ENCODE results near the gene NAGS. TPM values are rescaled to one million over a fixed set of nuclear protein-coding genes. Genes with fewer than 3 reads are reported as not detected.
"Not testable (repeated sequence)": the region's sequence is repeated elsewhere in the genome, so short reads cannot be mapped to it uniquely, and the experiment has no call there.

Gene NAGS
- polyA plus RNA-seq, 1 donor, result 37.5 TPM

- no peaks in the 10 kb centered on the region for H3K9me3 ChIP-seq (ENCODE audit: control insufficient read depth, low read depth, low read length)
- peak; percentile 31 to 72 for DNase-seq
- H3K36me3 ChIP-seq (ENCODE audit: control insufficient read depth, insufficient read depth, low read length), result no peaks in the 10 kb centered on the region
- H3K27me3 ChIP-seq (ENCODE audit: control insufficient read depth, insufficient read depth, low read length), result peaks cover 79% of the 10 kb centered on the region
- H3K4me3 ChIP-seq (ENCODE audit: low read length), result peak overlapping the region; percentile 45
- WGBS (ENCODE audit: insufficient coverage, low lambda C conversion rate), result no CpG with 5 or more reads among the region's 78 CpGs
- H3K4me1 ChIP-seq (ENCODE audit: control insufficient read depth, insufficient read depth, low read length), result peaks cover 9% of the 10 kb centered on the region
- peak overlapping the region; percentile 2 for H3K27ac ChIP-seq (ENCODE audit: low read length)
These were observed 20.7 kb upstream of the NAGS start for GRCh38 chr17:43983515-43984411.

GRCh38 chr17:43984521-43984920 is 19.9 kb upstream of the NAGS start:
- Histone ChIP-seq H3K27ac (ENCODE audit: low read length) (peak overlapping the region; percentile 2), H3K4me1 (ENCODE audit: control insufficient read depth, insufficient read depth, low read length) (peaks cover 9% of the 10 kb centered on the region), H3K27me3 (ENCODE audit: control insufficient read depth, insufficient read depth, low read length) (peaks cover 72% of the 10 kb centered on the region), H3K4me3 (ENCODE audit: low read length) (peak overlapping the region; percentile 45), H3K36me3 (ENCODE audit: control insufficient read depth, insufficient read depth, low read length) (no peaks in the 10 kb centered on the region), H3K9me3 (ENCODE audit: control insufficient read depth, low read depth, low read length) (no peaks in the 10 kb centered on the region)
- WGBS (ENCODE audit: insufficient coverage, low lambda C conversion rate), result no CpG with 5 or more reads among the region's 8 CpGs
- DNase-seq, result no peak

DNA sequence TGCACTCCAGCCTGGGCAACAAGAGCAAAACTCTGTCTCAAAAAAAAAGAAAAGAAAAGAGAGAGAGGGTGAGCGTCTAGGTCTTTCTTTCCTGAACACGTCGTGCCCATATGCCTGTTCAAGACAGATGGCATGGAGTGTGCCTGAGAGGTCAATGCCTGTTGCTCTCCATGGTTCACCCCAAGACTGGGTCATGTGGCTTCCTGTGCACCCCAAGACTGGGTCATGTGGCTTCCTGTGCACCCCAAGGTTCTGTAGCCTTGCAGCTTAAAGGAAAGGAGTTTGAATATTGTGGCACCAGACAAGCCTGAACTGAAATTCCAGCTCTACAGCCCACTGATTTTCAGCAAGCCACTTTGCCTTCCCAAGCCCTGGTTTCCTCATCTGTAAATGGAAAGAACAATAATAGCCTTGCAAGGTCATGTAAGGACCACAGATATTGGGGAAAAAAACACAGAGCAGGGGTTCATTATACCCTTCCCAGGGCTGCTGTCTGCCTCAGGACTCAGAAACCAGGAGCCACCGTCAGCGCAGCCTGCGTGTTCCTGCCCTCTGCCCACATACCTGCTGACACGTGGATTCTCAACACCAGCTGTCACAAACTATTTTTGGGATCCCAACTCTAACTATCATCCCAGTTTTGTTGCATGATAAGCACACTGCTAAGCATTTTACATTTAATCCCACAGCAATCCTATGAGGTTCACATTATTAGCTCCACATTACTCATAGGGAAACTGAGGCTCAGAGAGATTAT is 18.0 kb upstream of the NAGS start:
- peaks cover 62% of the 10 kb centered on the region for H3K27me3 ChIP-seq (ENCODE audit: control insufficient read depth, insufficient read depth, low read length)
- no peak overlapping the region for H3K4me3 ChIP-seq (ENCODE audit: low read length)
- no peak for DNase-seq
- no peak overlapping the region for H3K27ac ChIP-seq (ENCODE audit: low read length)
- no peaks in the 10 kb centered on the region for H3K36me3 ChIP-seq (ENCODE audit: control insufficient read depth, insufficient read depth, low read length)
- no CpG with 5 or more reads among the region's 7 CpGs for WGBS (ENCODE audit: insufficient coverage, low lambda C conversion rate)
- no peaks in the 10 kb centered on the region for H3K9me3 ChIP-seq (ENCODE audit: control insufficient read depth, low read depth, low read length)
- H3K4me1 ChIP-seq (ENCODE audit: control insufficient read depth, insufficient read depth, low read length), result peaks cover 9% of the 10 kb centered on the region

DNA sequence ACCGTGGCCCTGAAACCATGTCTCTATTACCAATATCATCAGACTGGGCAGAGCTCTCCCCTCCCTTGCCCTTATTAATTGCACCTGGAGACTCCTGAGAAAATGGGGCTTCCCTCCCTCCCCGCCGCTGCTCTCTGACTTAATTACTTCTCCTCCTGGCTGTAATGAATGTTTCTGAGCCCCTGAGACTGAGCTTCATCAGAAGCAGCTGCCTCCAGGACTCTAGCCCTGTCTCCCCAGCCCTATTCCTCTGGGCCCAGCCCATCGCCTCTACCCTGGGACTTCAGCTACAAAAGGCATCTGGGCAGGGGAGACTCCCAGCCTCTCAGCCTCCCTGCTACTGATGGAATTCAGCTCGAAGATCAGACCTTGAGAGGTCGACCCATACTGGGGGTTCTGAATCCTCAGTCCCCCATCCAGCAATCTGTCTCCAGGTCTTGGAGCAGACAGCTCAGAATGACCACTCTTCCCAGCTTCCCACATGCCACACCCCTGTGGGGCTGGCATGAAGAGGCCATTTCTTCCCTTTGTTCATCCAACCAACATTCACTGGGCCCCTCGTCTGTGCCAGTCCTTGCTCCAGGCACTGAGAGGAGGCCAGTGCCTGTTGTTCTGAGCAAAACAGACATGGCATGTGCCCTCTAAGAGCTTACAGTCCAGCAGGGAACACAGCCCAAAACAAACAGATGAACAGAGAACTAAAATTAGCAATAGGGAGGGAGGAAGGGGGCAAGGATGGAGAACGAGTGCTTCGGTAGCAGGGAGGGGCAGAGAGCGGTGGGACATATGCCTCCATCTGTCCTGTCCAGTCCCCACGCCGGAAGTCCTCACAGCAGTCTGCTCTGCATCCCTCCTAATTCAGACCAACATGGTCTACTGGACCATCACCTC is 17.0 kb upstream of the NAGS start:
- H3K4me1 ChIP-seq (ENCODE audit: control insufficient read depth, insufficient read depth, low read length), result peaks cover 9% of the 10 kb centered on the region
- H3K27ac ChIP-seq (ENCODE audit: low read length), result no peak overlapping the region
- no peaks in the 10 kb centered on the region for H3K9me3 ChIP-seq (ENCODE audit: control insufficient read depth, low read depth, low read length)
- WGBS (ENCODE audit: insufficient coverage, low lambda C conversion rate), result 100% methylated on average over 1 of the region's 12 CpGs
- H3K4me3 ChIP-seq (ENCODE audit: low read length), result no peak overlapping the region
- peaks cover 53% of the 10 kb centered on the region for H3K27me3 ChIP-seq (ENCODE audit: control insufficient read depth, insufficient read depth, low read length)
- no peak for DNase-seq
- H3K36me3 ChIP-seq (ENCODE audit: control insufficient read depth, insufficient read depth, low read length), result no peaks in the 10 kb centered on the region

- no peaks in the 10 kb centered on the region for H3K9me3 ChIP-seq (ENCODE audit: control insufficient read depth, low read depth, low read length)
- H3K27me3 ChIP-seq (ENCODE audit: control insufficient read depth, insufficient read depth, low read length), result peaks cover 45% of the 10 kb centered on the region
- DNase-seq, result no peak
- H3K36me3 ChIP-seq (ENCODE audit: control insufficient read depth, insufficient read depth, low read length), result no peaks in the 10 kb centered on the region
- no peak overlapping the region for H3K4me3 ChIP-seq (ENCODE audit: low read length)
- no peak overlapping the region for H3K27ac ChIP-seq (ENCODE audit: low read length)
- peaks cover 6% of the 10 kb centered on the region for H3K4me1 ChIP-seq (ENCODE audit: control insufficient read depth, insufficient read depth, low read length)
- WGBS (ENCODE audit: insufficient coverage, low lambda C conversion rate), result 80% methylated on average over 2 of the region's 9 CpGs
These were observed 16.1 kb upstream of the NAGS start for GRCh38 chr17:43988301-43988700.

DNA sequence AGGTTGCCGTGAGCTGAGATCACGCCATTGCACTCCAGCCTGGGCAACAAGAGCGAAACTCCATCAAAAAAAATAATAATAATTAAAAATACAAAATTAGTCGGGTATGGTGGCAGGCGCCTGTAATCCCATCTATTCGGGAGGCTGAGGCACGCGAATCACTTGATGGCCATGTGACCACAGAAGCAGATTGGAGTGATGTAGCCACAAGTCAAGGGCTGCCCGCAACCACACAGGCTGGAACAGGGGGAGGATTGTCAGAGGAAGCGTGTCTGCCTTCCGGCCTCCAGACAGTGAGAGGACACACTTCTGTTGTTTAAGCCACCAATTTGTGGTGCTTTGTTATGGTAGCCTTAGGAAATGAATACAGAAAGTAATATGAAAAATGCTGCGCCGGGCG is 11.8 kb upstream of the NAGS start:
- no CpG with 5 or more reads among the region's 14 CpGs for WGBS (ENCODE audit: insufficient coverage, low lambda C conversion rate)
- Histone ChIP-seq H3K27ac (ENCODE audit: low read length) (no peak overlapping the region), H3K9me3 (ENCODE audit: control insufficient read depth, low read depth, low read length) (peaks cover 6% of the 10 kb centered on the region), H3K36me3 (ENCODE audit: control insufficient read depth, insufficient read depth, low read length) (no peaks in the 10 kb centered on the region), H3K4me3 (ENCODE audit: low read length) (no peak overlapping the region), H3K4me1 (ENCODE audit: control insufficient read depth, insufficient read depth, low read length) (peaks cover 11% of the 10 kb centered on the region), H3K27me3 (ENCODE audit: control insufficient read depth, insufficient read depth, low read length) (peaks cover 27% of the 10 kb centered on the region)
- DNase-seq, result no peak

DNA sequence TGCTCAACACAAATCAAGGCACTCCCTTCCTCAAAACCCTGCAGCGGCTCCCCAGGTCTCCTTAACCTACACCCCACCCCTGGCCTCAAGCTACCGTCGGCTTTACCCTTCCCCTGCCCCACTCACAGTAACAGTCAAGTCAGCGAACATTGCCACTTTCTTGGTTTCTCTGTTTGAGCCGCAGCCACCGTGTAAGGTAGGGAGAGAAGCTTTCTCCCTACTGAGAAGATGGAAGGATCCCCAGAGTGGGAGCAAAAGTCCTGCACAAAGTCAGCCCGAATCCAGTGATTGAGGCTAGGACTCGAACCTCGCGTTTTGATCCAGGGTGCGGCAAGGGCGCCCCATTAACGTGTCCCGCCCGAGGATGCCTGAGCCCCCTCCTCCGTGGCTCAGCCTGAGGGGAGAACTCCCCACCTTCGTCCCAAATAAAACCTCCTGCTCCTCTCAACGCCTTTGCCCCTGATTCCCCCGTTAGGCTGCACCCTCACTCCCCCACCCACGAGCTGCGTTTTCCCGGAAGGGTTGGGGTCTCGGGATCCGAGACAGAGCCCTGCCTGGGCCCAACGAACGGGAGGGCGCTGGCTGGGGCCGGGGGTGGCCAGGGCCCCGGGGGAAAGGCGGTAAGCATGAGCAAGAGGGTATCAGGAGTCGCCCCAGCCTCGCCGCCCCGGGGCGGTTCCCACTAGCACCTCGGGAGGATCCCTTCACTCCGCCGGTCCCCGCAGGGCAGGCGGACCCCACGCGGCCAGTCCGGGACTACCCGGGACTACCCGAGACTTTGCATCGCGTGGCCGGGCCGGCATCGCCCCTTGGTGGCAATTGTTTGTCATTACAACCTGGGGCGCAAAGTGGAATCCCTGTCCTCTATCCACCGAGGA is 9.9 kb upstream of the NAGS start:
- Histone ChIP-seq H3K36me3 (ENCODE audit: control insufficient read depth, insufficient read depth, low read length) (no peaks in the 10 kb centered on the region), H3K4me1 (ENCODE audit: control insufficient read depth, insufficient read depth, low read length) (peaks cover 11% of the 10 kb centered on the region), H3K27me3 (ENCODE audit: control insufficient read depth, insufficient read depth, low read length) (peaks cover 18% of the 10 kb centered on the region), H3K4me3 (ENCODE audit: low read length) (peak overlapping the region; percentile 16), H3K27ac (ENCODE audit: low read length) (no peak overlapping the region), H3K9me3 (ENCODE audit: control insufficient read depth, low read depth, low read length) (peaks cover 6% of the 10 kb centered on the region)
- no CpG with 5 or more reads among the region's 52 CpGs for WGBS (ENCODE audit: insufficient coverage, low lambda C conversion rate)
- DNase-seq, result peak; percentile 38 to 50

DNA sequence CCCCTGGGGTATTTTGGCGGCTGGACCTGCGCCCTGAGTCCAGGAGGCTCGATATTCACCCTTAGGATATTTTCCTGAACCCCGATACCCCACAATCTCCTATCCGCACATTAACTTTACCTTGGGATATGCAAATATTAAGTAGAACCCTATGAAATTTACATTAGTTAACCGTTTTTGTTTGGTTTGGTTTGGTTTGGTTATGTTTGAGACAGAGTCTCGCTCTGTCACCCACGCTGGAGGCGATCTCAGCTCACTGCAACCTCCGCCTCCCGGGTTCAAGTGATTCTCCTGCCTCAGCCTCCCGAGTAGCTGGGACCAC is 9.3 kb upstream of the NAGS start:
- peaks cover 6% of the 10 kb centered on the region for H3K9me3 ChIP-seq (ENCODE audit: control insufficient read depth, low read depth, low read length)
- H3K27me3 ChIP-seq (ENCODE audit: control insufficient read depth, insufficient read depth, low read length), result peaks cover 18% of the 10 kb centered on the region
- 80% methylated on average over 1 of the region's 12 CpGs for WGBS (ENCODE audit: insufficient coverage, low lambda C conversion rate)
- no peak for DNase-seq
- no peaks in the 10 kb centered on the region for H3K36me3 ChIP-seq (ENCODE audit: control insufficient read depth, insufficient read depth, low read length)
- peaks cover 11% of the 10 kb centered on the region for H3K4me1 ChIP-seq (ENCODE audit: control insufficient read depth, insufficient read depth, low read length)
- no peak overlapping the region for H3K4me3 ChIP-seq (ENCODE audit: low read length)
- H3K27ac ChIP-seq (ENCODE audit: low read length), result no peak overlapping the region

DNA sequence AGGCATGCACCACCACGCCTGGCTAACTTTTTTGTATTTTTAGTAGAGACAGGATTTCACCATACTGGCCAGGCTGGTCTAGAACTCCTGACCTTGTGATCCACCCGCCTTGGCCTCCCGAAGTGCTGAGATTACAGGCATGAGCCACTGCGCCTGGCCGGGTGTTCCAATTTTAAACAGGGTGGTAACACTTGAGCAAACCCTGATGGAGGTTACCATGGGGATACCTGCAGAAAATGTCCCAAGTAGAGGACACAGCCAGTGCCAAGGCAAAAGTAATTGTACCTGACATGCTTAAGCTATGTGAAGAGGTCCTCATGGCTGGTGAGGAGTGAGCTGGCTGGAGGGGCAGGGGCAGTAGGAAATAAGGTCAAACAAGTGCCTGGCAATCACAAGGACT is 7.2 kb upstream of the NAGS start:
- H3K4me1 ChIP-seq (ENCODE audit: control insufficient read depth, insufficient read depth, low read length), result peaks cover 25% of the 10 kb centered on the region
- not testable (repeated sequence) for H3K4me3 ChIP-seq (ENCODE audit: low read length); H3K9me3 ChIP-seq (ENCODE audit: control insufficient read depth, low read depth, low read length); H3K27ac ChIP-seq (ENCODE audit: low read length); DNase-seq; H3K36me3 ChIP-seq (ENCODE audit: control insufficient read depth, insufficient read depth, low read length)
- peaks cover 18% of the 10 kb centered on the region for H3K27me3 ChIP-seq (ENCODE audit: control insufficient read depth, insufficient read depth, low read length)
- no CpG with 5 or more reads among the region's 5 CpGs for WGBS (ENCODE audit: insufficient coverage, low lambda C conversion rate)

All from large intestine (tissue), 3 donors.